Mucosa of stomach (tissue), 1 donor: ENCODE measurements around the gene GFPT2.

Experiments
- H3K27me3 ChIP-seq: one replicate; pipeline ENCODE4 v1.7.0; 2013; ENCODE audit warnings: mild to moderate bottlenecking, low read length; ENCODE audit not compliant: control insufficient read depth, insufficient read depth
- H3K36me3 ChIP-seq: one replicate; pipeline ENCODE4 v1.7.0; 2013; ENCODE audit warnings: low read length; ENCODE audit not compliant: control insufficient read depth, insufficient read depth
- H3K4me1 ChIP-seq: one replicate; pipeline ENCODE4 v1.7.0; 2013; ENCODE audit warnings: mild to moderate bottlenecking, low read length; ENCODE audit not compliant: control insufficient read depth, insufficient read depth
- H3K4me3 ChIP-seq: one replicate; pipeline ENCODE4 v1.7.0; 2013; ENCODE audit warnings: low read length
- H3K9ac ChIP-seq: one replicate; pipeline ENCODE4 v1.7.0; 2013; ENCODE audit warnings: mild to moderate bottlenecking, low read length, moderate library complexity
- H3K9me3 ChIP-seq: one replicate; pipeline ENCODE4 v1.7.0; 2013; ENCODE audit warnings: mild to moderate bottlenecking, low read length, moderate library complexity; ENCODE audit not compliant: control insufficient read depth
- donor health status: Pancreatic carcinoma.

The GFPT2 gene

DNA sequence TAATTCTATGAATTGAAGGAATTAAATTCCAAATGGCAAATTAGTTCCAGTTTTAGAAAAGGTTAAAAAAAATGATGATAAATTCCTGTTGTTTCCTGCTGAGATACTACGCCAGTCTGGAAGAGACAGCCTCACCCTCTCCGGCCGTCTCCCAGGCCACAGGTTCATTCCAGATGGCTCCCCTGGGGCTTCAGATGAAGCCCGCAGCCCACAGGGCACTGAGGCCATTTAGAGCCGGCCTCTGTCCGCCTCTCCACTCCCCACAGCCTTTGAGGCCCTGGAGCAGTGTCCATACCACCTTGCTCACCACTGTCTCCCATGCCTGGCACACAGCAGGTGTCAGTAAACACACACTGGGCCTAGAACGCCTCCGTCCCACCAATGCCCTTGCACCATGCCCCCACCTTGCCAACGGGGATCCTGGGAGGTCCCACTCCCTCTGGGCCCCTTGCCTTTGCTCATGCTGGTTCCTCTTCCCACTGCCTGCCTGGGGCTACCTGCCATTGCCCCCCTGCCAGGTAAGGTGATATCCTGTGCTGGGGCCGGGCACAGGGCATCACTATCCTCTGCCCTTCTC, 26.1 kb downstream of the GFPT2 start:
- H3K4me3 ChIP-seq = no peak overlapping the region
- H3K9me3 ChIP-seq = no peaks in the 10 kb centered on the region
- no peaks in the 10 kb centered on the region for H3K4me1 ChIP-seq
- no peak overlapping the region for H3K9ac ChIP-seq
- H3K36me3 ChIP-seq = no peaks in the 10 kb centered on the region
- H3K27me3 ChIP-seq = peaks cover 5% of the 10 kb centered on the region

DNA sequence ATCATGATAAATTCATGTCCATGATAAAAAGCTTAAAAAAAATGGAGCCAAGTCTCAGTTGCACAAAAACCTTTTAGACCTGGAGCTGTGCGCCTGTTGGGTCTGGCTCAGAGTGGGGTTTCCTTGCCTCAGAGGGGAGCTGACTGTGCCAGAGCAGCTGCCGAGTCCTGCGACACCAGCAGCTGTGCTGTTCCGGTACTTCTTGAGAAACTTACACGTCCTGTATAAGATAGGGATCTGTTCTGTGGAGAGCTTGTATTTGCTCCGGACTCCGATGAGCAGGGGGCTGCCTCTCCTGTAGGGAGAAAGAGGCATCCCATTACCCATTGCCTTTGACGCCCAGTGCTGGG, 28.6 kb downstream of the GFPT2 start:
- Histone ChIP-seq H3K9ac (no peak overlapping the region), H3K36me3 (no peaks in the 10 kb centered on the region), H3K4me1 (no peaks in the 10 kb centered on the region), H3K9me3 (no peaks in the 10 kb centered on the region), H3K4me3 (no peak overlapping the region), H3K27me3 (no peaks in the 10 kb centered on the region)

DNA sequence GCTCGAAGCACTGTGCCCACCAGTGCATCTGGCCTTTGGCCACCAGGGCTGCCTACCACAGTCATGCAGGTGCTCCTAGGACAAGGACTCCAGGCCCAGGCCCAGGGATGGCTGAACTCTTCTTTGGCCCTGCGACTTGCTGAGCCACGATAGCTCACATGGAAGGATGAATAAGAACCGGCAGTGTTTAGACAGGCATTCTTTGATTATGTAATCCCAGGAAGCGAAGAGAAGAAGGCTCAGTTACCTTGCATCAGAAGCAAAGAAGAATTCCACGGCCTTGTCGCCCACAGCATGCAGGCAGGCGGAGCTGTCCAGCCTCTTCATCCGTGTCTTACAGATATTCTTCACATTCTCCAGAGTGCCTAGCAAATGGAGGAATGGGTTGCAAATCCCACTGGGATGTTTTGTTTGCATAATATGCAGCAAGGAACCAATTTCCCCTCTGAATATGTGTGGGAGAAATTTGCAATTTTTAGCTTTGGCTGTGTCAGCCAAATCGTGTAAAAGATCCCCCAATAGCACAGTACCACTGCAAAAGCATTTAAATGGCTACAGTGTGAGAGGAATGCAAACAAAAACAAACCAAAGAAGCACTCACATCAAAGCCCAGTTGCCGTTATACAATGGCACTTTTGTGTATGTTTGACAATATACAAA, 29.1 kb downstream of the GFPT2 start:
- Histone ChIP-seq H3K4me3 (no peak overlapping the region), H3K36me3 (no peaks in the 10 kb centered on the region), H3K27me3 (no peaks in the 10 kb centered on the region), H3K4me1 (no peaks in the 10 kb centered on the region), H3K9me3 (no peaks in the 10 kb centered on the region), H3K9ac (no peak overlapping the region)

DNA sequence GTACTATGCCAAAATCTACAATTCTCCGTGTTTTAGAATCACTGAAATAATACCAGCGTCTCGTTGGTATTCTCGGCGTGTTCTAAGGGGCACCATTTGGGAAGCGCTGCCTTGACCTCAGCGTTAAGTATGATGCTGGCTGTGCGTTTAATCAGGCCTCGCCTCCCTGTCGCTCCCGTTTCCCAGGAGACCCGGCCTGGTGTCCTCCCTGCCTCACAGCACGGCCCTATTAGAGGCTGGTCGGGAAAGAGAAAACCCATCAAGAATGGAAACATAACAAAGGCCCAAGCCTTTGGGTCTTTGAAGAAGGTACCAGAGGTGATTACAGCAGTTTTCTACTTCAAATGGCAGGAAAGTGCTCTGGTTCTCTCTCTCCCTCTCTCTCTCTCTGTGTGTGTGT, 30.0 kb downstream of the GFPT2 start:
- Histone ChIP-seq H3K27me3 (no peaks in the 10 kb centered on the region), H3K4me1 (no peaks in the 10 kb centered on the region), H3K4me3 (no peak overlapping the region), H3K9ac (no peak overlapping the region), H3K9me3 (no peaks in the 10 kb centered on the region), H3K36me3 (no peaks in the 10 kb centered on the region)

DNA sequence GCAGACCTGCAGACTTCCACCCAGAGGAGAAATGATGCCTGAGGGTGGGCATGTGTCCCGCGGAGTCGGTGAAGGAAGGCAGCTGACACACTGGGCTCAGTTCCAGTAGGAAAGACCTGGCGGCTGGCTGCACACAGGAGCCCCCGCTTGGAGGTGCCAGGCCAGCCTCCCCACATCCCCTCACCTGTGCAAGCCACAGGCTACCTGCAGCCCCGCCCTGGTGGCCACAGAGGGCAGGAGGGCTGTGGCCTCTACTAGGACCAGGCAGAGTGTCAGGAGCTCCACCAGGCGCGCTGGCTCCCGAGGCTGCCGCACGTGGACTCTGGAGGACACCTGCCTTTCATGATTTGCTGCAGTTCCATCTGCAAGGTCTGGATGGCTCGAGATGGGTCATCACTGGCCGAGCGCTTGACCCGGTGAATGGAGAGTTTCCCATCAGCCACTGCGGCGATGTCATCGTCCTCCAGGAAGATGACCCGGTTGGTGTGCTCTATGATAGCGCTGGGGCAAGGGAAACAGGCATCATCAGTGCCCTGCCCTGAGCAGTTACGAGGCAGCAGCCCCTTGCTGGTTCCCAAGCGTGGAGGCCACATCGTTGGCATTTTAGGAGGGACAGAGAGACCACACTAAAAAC, 34.6 kb downstream of the GFPT2 start:
- Histone ChIP-seq H3K4me3 (no peak overlapping the region), H3K9me3 (no peaks in the 10 kb centered on the region), H3K36me3 (no peaks in the 10 kb centered on the region), H3K4me1 (no peaks in the 10 kb centered on the region), H3K27me3 (no peaks in the 10 kb centered on the region), H3K9ac (no peak overlapping the region)

DNA sequence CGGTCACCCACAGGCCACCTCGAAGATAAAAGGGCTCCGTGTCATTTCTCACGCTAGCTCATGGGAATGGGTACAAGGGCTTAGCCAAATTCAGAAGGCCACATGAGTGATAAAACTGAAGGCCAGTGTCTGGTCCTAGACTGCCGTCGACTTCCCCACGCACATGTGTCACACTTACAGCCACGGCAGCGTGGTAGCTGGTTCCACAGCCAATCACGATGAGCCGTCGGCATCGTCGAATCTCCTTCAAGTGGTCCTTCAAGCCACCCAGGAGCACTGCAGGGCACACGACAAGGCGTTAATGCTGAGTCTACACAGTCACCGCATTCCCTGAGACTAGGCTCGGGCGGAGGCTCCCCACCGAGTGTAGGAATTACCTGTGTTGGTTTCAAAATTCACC, 36.5 kb downstream of the GFPT2 start:
- Histone ChIP-seq H3K27me3 (no peaks in the 10 kb centered on the region), H3K4me1 (no peaks in the 10 kb centered on the region), H3K36me3 (no peaks in the 10 kb centered on the region), H3K4me3 (no peak overlapping the region), H3K9ac (no peak overlapping the region), H3K9me3 (no peaks in the 10 kb centered on the region)

DNA sequence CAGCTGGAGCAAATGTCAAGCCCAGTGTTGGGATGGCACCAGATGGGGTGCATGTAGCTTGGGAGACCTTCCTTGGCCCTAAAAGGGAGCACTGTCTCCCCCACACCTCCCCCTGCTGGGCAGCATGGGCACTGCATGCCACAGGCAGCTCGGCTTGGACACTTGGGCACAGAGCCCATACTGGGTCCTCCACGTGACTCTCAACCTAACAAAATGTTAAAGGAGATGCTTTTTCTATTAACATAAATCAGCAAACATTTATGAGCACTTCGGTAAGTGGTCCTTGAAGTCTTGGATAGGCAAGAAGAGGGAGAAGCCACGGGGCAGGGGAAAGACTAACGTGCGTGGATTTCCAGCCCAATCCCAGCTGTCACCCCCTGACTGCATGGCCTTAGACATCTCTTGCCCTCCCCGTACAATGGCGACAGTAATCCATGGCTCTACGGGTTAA, 37.3 kb downstream of the GFPT2 start:
- Histone ChIP-seq H3K4me3 (no peak overlapping the region), H3K4me1 (no peaks in the 10 kb centered on the region), H3K27me3 (no peaks in the 10 kb centered on the region), H3K36me3 (no peaks in the 10 kb centered on the region), H3K9me3 (no peaks in the 10 kb centered on the region), H3K9ac (no peak overlapping the region)

DNA sequence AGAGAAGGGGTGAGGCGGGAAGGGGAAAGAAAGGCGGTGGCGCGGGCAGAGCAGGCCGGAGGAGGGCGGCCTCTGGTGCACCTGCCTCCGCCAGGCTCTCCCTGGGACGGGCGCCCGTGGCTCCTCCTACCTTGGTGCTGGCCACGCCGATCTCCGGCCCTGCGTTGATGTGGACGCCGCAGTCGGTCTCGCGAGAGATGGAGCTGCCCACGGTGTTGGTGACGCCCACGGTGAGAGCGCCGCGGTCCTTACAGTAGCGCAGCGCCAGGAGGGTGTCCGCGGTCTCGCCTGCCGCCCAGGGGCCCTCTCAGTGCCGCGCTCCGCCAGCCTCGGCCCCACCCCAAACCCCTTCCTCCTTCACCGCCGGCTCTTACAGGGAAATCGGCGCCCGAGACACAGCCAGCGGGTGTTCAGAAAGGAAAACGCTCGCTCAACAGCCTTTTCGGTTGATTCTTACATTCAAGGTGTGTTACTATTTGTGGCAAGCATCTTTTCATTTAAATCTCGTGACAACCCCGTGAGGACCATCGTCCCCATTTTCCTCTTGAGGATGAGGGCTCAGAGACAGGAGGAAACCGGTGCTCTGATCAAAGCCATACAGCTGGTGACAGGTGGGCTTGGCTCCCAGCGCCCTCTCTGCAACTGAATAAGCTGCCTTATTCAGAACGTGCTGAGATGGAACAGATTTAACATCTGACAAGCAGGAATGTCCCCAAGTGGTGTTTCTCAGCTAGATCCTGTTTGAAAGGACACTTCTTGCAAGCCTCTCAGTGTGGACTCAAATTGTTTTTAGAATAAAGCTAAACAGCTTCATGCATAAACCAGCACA, 39.2 kb downstream of the GFPT2 start:
- no peaks in the 10 kb centered on the region for H3K36me3 ChIP-seq
- no peak overlapping the region for H3K4me3 ChIP-seq
- no peaks in the 10 kb centered on the region for H3K27me3 ChIP-seq
- H3K4me1 ChIP-seq = no peaks in the 10 kb centered on the region
- H3K9me3 ChIP-seq = no peaks in the 10 kb centered on the region
- no peak overlapping the region for H3K9ac ChIP-seq

DNA sequence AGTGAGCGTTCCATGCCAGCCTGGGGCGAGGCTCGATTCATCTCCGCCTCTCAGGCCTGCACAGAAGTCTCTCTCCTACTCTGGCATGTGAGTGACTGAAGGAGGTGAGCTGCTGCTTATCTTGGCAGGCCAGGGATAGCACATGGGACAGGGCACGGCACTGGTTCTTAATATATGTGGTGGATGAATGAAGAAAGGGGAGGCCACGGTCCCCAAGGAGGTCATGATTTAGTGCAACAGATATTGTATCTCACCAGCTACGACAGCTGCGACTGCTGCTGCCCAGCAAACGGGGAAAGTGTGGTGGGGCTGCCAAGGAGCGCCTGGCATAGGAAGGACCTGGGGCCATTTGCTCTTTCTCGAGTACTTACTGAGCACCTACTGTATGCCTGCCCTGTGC, 41.9 kb downstream of the GFPT2 start:
- Histone ChIP-seq H3K9ac (no peak overlapping the region), H3K4me1 (no peaks in the 10 kb centered on the region), H3K4me3 (no peak overlapping the region), H3K27me3 (no peaks in the 10 kb centered on the region), H3K36me3 (no peaks in the 10 kb centered on the region), H3K9me3 (no peaks in the 10 kb centered on the region)

DNA sequence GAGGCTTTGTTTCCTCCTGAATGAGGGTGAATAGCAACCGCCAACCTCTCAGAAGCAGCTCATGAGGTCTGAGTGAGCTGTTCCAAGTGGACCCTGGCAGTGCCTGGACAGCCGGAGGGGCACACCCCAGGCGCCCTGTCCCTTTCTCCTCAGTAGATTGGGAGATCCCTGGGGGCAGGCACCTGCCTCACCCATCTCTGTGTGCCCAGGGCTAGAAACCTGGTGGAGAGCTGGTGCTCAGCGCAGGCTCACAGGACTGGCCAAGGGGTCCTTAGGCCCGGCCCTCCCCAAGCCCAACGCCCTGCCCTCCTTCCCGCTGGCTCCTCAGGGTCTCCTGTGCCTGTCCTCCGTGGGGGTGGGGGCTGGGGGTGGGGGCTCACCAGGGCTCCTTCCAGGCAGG, 46.3 kb downstream of the GFPT2 start:
- H3K4me1 ChIP-seq = no peaks in the 10 kb centered on the region
- no peak overlapping the region for H3K4me3 ChIP-seq
- H3K9me3 ChIP-seq = no peaks in the 10 kb centered on the region
- no peaks in the 10 kb centered on the region for H3K27me3 ChIP-seq
- no peaks in the 10 kb centered on the region for H3K36me3 ChIP-seq
- no peak overlapping the region for H3K9ac ChIP-seq

DNA sequence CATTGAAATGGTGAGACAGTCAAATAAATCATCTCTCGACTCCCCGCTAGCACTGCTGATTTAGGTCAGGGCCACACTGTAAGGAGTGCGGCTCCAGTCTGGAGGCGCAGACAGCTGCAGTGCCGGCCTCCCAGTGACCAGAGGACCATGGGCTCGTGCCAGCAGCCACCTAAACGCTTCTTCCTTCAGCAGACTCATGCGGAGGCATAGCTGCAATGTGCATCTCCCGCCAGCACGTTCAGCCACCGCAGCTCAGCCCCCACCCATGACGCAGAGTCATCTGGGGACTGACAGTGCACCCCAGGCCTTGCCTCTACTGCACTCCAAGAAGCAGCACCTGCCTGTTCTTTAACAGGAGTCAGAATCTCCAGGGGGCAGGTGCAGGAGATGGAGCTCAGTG, 47.7 kb downstream of the GFPT2 start:
- Histone ChIP-seq H3K9ac (no peak overlapping the region), H3K36me3 (no peaks in the 10 kb centered on the region)

More for the DNA sequence above, 47.7 kb downstream of the GFPT2 start:
- H3K4me3 ChIP-seq = no peak overlapping the region
- no peaks in the 10 kb centered on the region for H3K4me1 ChIP-seq
- no peaks in the 10 kb centered on the region for H3K9me3 ChIP-seq
- H3K27me3 ChIP-seq = no peaks in the 10 kb centered on the region
